ENCODE results near the gene MEA1. TPM values are rescaled to one million over a fixed set of nuclear protein-coding genes. Genes with fewer than 3 reads are reported as not detected.

MEA1 gene
- total RNA-seq (2022; extraction: Qiagen RNA extraction; ENCODE audit: low read depth) = 84.5 to 98.0 TPM (median 96.9 TPM) in 5 replicates

DNA sequence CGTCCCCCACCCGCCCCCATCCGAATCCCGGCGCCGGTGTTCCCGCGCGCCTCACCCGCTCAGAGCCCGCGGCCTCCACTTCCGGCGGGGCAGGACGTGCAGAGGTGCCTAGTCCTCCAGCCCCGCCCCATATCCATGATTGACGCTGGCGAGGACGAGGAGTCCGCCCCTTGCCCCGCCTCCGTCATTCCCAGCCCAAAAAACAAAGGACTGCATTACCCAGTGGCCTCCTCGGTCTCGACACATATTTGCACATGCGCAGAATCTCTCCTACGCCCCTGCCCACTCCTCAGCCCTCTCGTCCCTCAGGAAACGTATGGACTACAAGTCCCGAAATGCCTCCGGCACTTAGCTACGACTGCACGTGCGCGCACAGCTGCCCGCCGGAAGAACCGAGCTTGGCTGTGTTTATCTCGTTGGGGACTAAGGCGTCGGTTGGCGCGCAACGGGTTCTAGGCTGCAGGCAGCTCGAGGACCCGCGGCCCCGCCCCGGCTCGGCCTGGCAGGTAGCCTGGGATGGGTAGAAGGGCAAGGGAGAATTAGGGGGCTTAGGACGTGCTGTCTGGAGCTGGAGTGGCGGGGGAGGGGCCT, at the start of gene MEA1, which contains the start of gene KLHDC3:
Gene MEA1 (minus strand): TSS at position 104 of the 591 bp plus-strand sequence. CDS start 133 bp downstream, outside the sequence.
Gene KLHDC3 (plus strand): TSS at position 407 of the 591 bp plus-strand sequence. CDS start 2,944 bp downstream, outside the sequence.

DNA sequence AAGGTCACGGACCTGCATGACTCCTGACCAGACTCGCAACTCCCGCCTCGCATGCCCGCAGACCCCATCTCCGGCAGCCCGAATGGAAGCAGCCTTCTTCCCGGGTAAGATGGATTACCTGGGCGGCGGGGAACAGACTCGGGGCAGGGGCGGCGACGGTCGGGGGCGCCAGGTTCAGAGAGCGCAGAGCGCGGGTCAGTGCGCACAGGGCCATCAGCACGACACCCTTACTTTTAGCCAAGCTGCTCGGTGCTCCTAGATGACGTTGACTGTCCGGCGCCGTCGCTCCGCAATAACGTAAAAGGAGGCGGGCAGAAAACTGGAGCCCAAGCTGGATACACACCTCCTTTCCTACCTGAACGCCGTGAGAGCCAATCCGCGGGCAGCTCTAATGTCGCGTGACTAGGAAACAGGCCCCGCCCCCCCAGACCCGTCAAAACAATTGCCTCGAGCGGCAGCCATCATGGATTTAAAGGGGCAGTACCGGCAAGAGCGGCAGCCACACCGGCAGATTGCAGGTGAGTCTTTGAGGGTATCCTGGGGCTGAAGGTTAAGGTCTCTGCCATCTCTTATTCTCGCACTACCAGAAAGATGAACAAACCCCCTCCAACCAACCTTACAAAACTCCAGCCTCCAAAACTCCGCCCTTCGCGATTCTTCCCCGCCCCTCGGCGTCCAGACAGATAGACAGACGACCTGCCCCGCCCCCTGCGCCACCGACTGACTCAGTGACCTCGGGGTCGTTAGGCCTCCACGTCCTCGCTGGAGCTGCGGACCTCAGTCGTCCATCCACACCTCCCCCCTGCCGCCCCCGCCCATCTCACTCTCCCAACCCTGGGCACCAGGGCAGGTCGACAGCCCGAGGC, 45.7 kb upstream of the MEA1 start, which contains the start of the genes KLC4 and MRPL2:
Gene KLC4 (plus strand): TSS at position 464 of the 866 bp plus-strand sequence. CDS start 1,705 bp downstream, outside the sequence.
Gene MRPL2 (minus strand): TSS at position 267 of the 866 bp plus-strand sequence. CDS start 53 bp downstream, at position 214.

DNA sequence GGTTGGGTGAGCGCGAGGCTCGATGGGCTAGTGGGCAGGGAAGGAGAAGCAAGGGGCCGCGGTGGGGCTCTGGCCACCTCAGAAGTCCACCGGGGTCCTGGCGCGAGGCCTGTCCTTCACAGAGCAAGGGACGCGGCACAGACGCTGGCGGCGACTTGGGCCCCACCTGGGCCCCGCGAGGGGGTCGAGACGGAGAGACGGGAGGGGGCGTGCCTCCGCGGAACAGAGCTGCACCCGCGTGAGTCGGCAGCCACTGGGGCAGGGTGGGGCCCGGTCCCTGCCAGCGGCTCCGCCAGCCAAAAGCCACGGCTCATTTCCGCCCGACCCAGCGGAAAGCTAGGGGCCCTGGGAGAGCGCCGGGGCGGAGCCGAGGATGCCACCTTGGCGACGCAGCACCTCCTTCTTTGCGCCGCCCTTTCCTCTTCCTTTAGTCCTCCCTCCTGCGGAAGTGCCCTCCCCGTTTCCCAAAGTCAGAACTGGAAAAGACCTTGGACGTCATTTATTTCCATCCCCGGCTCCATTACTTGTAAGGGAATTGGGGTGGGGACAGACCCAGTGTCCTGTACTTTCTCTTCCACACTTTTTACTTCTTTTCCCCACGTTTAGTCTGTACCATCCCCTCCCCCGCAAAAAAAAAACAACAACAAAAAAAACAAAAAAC, 39.9 kb upstream of the MEA1 start, which contains the start of gene CUL7:
Gene CUL7 (minus strand): TSS at position 307 of the 661 bp plus-strand sequence. CDS start 1,063 bp downstream, outside the sequence.

DNA sequence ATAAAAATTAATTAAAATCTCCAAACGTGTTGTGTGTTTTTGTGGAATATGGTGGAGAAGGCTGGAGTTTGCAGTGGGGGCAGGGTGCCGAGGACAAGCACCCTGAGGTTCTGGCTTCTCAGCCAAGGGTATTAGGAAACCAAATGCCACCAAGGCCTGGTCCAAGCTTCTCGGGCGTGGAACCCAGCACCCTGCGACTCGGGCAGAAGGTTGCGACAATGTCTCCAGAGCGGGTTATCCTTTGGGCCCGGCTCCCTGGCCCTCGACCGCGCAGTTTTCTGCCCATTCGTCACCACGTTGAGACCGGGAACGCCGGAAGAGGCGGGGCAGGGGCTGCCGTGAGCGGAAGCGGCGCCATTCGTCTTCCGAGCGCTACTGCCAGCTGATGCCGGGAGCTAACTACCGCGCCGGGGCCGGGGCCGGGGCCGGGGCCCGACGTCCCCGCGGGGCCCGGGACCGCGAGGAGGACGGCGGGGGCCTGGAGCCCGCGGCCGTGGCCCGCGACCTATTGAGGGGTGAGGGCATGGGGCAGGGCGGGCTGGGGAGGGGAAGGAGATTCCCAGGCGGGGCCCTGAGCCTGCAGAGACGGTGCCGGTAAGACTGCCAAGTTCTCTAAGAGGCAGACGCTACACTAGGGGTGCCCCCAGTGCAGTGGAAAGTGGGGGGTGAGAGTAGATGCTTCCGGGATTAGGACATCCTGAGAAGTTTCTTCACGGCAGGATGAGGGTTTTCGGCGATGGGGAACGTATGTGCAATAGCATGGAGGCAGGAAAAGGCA, 7.7 kb upstream of the MEA1 start, which contains the start of gene RRP36:
Gene RRP36 (plus strand): TSS at position 354 of the 778 bp plus-strand sequence. CDS start 32 bp downstream, at position 386.

DNA sequence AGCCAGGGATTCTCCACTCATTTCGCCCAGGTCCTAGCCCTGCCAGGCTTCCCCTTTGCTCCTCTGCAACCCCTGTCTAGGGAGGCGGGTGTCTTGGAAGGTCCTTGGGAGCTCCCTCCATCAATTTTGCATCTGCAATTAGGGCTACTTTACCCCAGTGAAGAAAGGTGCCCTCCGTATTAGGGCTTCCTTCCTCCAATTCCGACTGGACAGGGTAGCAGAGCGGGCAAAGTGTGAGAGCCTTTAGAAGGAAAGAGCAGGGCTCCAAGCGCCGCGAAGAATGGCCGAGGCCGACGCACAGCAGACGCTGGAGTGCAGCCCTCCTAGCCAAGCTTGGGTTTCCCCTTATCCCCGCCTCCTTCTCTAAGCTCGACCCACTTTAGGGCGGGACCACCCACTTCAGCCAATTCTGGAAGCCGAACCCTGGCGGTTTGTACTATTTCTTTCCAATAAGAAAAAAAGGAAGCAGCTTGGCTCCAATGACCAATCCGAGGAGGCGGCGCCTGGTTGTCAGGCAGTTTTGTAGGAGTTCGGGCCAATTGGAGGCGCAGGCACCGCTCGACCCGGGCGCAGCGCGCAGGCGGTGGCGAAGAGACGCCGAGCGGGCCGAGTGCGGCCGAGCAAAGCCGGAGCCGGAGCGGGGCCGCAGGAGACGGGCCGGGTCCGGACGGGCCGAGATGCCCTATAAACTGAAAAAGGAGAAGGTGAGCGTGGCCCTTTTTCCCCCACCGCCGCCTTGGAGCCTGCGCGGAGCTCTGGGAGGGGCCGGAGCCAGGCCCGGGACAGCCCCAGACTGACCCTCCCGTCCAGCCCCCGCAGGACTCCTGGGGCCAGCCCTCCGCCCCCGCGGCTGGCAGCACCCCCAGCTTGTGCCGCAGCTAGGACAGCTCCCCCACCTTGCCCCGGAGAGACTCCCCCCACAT, 29.5 kb downstream of the MEA1 start, which contains the start of gene PPP2R5D:
Gene PPP2R5D (plus strand): TSS at position 570 of the 923 bp plus-strand sequence. CDS start 108 bp downstream, at position 678.

DNA sequence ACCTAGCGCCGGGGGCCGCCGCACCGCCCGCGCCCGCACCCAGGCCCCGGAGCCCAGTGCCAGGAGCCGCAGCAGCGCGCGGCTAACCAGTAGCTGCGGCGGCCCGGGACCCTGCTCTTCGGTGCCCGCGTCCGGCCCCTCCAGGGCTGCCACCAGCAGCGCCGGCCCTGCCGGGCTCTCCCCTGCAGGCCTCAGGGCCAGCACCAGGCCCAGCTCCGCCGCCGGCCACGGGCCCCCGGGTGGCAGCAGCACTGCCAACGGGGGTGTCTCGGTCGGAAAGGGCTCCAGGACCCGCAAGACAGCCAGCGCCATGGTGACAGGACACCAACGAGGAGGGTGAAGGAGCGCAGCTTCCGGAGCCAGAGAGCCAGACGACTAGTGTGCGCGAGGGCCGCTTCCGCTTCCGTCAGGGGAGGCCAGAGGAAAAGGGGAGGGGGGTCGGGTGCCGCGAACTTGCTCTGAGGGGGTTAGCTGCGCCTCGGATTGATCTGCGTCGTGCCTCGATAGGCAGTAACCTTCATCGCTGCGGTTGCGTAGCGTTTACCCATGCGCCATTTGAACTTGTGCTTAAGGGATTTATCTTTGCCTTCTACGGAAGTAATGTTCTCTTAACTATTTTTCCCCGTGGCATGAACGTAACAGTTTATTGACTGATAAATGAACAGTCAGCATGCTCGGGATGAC, 34.8 kb downstream of the MEA1 start, which contains the start of gene PEX6:
Gene PEX6 (minus strand): TSS at position 343 of the 684 bp plus-strand sequence. CDS start 31 bp downstream, at position 312.

Other genes starting within 250 kb of the MEA1 start
- 2.8 to 4.1 TPM (median 3.8 TPM) in 5 replicates for gene BICRAL, start 231.9 kb downstream of the MEA1 start, total RNA-seq (2022; extraction: Qiagen RNA extraction; ENCODE audit: low read depth)
- 73.7 to 96.5 TPM (median 78.0 TPM) in 5 replicates for gene RPL7L1, start 134.3 kb downstream of the MEA1 start, total RNA-seq (2022; extraction: Qiagen RNA extraction; ENCODE audit: low read depth)
- gene PTCRA, start 97.9 kb downstream of the MEA1 start, total RNA-seq (2022; extraction: Qiagen RNA extraction; ENCODE audit: low read depth) = not detected in 5 replicates
- gene CNPY3, start 84.5 kb downstream of the MEA1 start, total RNA-seq (2022; extraction: Qiagen RNA extraction; ENCODE audit: low read depth) = 38.7 to 45.4 TPM (median 43.4 TPM) in 5 replicates
- gene GNMT, start 53.2 kb downstream of the MEA1 start, total RNA-seq (2022; extraction: Qiagen RNA extraction; ENCODE audit: low read depth) = 0.09 to 0.19 TPM (median 0.14 TPM) in 4 of 5 replicates, not detected in the other
- 5.5 to 10.5 TPM (median 9.6 TPM) in 5 replicates for gene PEX6, start 34.8 kb downstream of the MEA1 start, total RNA-seq (2022; extraction: Qiagen RNA extraction; ENCODE audit: low read depth)
- gene PPP2R5D, start 29.4 kb downstream of the MEA1 start, total RNA-seq (2022; extraction: Qiagen RNA extraction; ENCODE audit: low read depth) = 25.2 to 30.8 TPM (median 27.0 TPM) in 5 replicates
- 27.9 to 32.8 TPM (median 29.8 TPM) in 5 replicates for gene KLHDC3, start 303 bp upstream of the MEA1 start, total RNA-seq (2022; extraction: Qiagen RNA extraction; ENCODE audit: low read depth)
- gene RRP36, start 7.7 kb upstream of the MEA1 start, total RNA-seq (2022; extraction: Qiagen RNA extraction; ENCODE audit: low read depth) = 69.0 to 76.3 TPM (median 74.7 TPM) in 5 replicates
- 7.3 to 8.5 TPM (median 7.6 TPM) in 5 replicates for gene CUL7, start 39.9 kb upstream of the MEA1 start, total RNA-seq (2022; extraction: Qiagen RNA extraction; ENCODE audit: low read depth)
- gene MRPL2, start 45.5 kb upstream of the MEA1 start, total RNA-seq (2022; extraction: Qiagen RNA extraction; ENCODE audit: low read depth) = 50.9 to 60.3 TPM (median 57.7 TPM) in 5 replicates
- gene KLC4, start 45.7 kb upstream of the MEA1 start, total RNA-seq (2022; extraction: Qiagen RNA extraction; ENCODE audit: low read depth) = 7.1 to 8.7 TPM (median 7.6 TPM) in 5 replicates
- gene PTK7, start 62.4 kb upstream of the MEA1 start, total RNA-seq (2022; extraction: Qiagen RNA extraction; ENCODE audit: low read depth) = 4.3 to 5.8 TPM (median 4.9 TPM) in 5 replicates
- gene SRF, start 157.3 kb upstream of the MEA1 start, total RNA-seq (2022; extraction: Qiagen RNA extraction; ENCODE audit: low read depth) = 15.0 to 18.1 TPM (median 17.4 TPM) in 5 replicates
- 5.4 to 10.4 TPM (median 9.7 TPM) in 5 replicates for gene CUL9, start 168.2 kb upstream of the MEA1 start, total RNA-seq (2022; extraction: Qiagen RNA extraction; ENCODE audit: low read depth)
- gene DNPH1, start 215.5 kb upstream of the MEA1 start, total RNA-seq (2022; extraction: Qiagen RNA extraction; ENCODE audit: low read depth) = 74.5 to 96.8 TPM (median 85.9 TPM) in 5 replicates
- gene TTBK1, start 229.5 kb upstream of the MEA1 start, total RNA-seq (2022; extraction: Qiagen RNA extraction; ENCODE audit: low read depth) = 0.03 to 0.09 TPM (median 0.06 TPM) in 4 of 5 replicates, not detected in the other